Testis (tissue), 3 donors: ENCODE measurements around the gene RPS6KB2. TPM values are rescaled to one million over a fixed set of nuclear protein-coding genes. Genes with fewer than 3 reads are reported as not detected.

Experiments
- DNase-seq: peaks from one replicate; pipeline ENCODE4 v3.0.0-alpha.2; 2019
- H3K27ac ChIP-seq, 2 donors: fragments of 200-600 bp; sonication (generic); one replicate each; pipeline ENCODE4 v1.5.1; 2019
- H3K27me3 ChIP-seq: fragments of 200-600 bp; sonication (generic); one replicate; pipeline ENCODE4 v1.5.1; 2019
- H3K36me3 ChIP-seq: fragments of 200-600 bp; sonication (generic); one replicate; pipeline ENCODE4 v1.5.1; 2017; ENCODE audit warnings: low read depth; ENCODE audit errors: missing control alignments
- H3K4me1 ChIP-seq: fragments of 200-600 bp; sonication (generic); one replicate; pipeline ENCODE4 v1.5.1; 2019
- H3K4me3 ChIP-seq, 2 donors: fragments of 200-600 bp; sonication (generic); one replicate each; pipeline ENCODE4 v1.5.1; 2017 to 2019
- H3K9me3 ChIP-seq: fragments of 200-600 bp; sonication (generic); one replicate; pipeline ENCODE4 v1.5.1; 2017
- CTCF ChIP-seq, 3 experiments: fragments of 450-650 bp in 2 of 3; fragments of 200-600 bp in 1 of 3; sonication (generic) in 1 of 3; IDR thresholded peaks; one replicate each; pipeline ENCODE4 v1.5.1; 2016 to 2019; ENCODE audit warnings: antibody characterized with exemption in 3 of 3, mild to moderate bottlenecking in 2 of 3, moderate library complexity in 1 of 3
- POLR2A ChIP-seq: fragments of 450-650 bp; IDR thresholded peaks from one replicate; pipeline ENCODE4 v1.6.1; 2017; ENCODE audit warnings: antibody characterized with exemption, mild to moderate bottlenecking, moderate library complexity
- WGBS, 2 donors: methylation state at CpG; one replicate each; pipeline ENCODE4 v1.1.5; 2018; 5-methylcytosine and 5-hydroxymethylcytosine counted together
- intact Hi-C: fragments of 100-400 bp; cut with DNase I; formaldehyde crosslinking; loops from one replicate; pipeline ENCODE4 v1.15.1; 2023; ENCODE audit warnings: low total_unique reads
- polyA plus RNA-seq: library from polyadenylated mRNA; stranded (reverse); fragments of 350-450 nt; fragmentation: Illumina TruSeq; extraction: RNeasy Lipid Tissue Mini Kit (QIAGEN cat#74804); gene quantifications from one replicate; pipeline ENCODE4 v1.2.3, GENCODE V29; 2014; ENCODE audit warnings: low read depth, low replicate concordance; ENCODE audit not compliant: insufficient read depth
- total RNA-seq, 2 donors: library from RNA; depleted of rRNA; stranded (reverse); fragments of >200 nt; gene quantifications; one replicate each; pipeline ENCODE4 v1.2.3, GENCODE V29; 2016

RPS6KB2 gene
- total and polyA plus RNA-seq, 3 donors from 2014 or later, result 30.1 to 47.4 (median 46.5) TPM

GRCh38 chr11:67435727-67436458 is 7.6 kb downstream of the RPS6KB2 start:
- no peak overlapping the region for H3K4me3 ChIP-seq
- no peak overlapping the region for H3K27ac ChIP-seq
- WGBS, 2 donors, result 89 to 93% methylated on average over 11 to 38 of the region's 38 CpGs
- H3K9me3 ChIP-seq, result no peaks in the 10 kb centered on the region
- H3K27me3 ChIP-seq, result no peaks in the 10 kb centered on the region
- intact Hi-C loops, result no loop called here
- TF ChIP-seq POLR2A (no peak), CTCF (IDR thresholded peaks at IDR 0.05) (no peak)
- H3K36me3 ChIP-seq, result no peaks in the 10 kb centered on the region
- H3K4me1 ChIP-seq, result no peaks in the 10 kb centered on the region
- no peak for DNase-seq

DNA sequence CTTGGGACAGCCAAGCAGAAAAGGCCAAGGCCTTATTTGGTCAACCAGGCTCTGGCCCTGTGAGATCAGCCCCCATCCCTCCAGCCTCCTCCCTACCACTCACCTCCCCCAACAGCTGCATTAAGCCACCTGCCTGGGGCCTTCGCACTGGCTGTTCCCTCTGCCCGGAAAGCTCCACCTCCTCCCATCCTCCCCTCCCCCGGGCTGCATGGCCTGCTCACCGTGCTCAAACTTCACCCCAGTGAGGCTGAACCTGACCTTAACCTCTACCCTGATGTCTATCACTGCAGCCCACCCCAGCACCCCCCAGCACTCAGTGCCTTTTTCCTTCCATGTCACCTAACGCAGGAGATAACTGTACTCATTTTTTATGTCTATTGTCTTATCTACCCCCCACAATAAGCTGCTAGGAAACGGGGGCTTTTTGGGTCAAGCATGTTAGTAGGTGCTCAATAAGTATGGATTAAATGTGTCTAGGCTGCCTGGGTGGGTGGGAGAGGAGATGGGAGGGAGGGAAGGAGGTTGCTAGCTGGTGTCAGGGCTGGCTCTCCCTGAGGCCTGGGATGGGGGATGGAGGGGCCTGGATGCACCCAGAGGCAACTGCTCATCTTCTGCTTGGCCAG is 8.3 kb downstream of the RPS6KB2 start:
- no peak overlapping the region for H3K4me3 ChIP-seq
- no peaks in the 10 kb centered on the region for H3K4me1 ChIP-seq
- no peak for TF ChIP-seq CTCF (IDR thresholded peaks at IDR 0.05)
- TF ChIP-seq POLR2A, result no peak
- H3K27ac ChIP-seq, result no peak overlapping the region
- intact Hi-C loops, result no loop called here
- H3K36me3 ChIP-seq, result no peaks in the 10 kb centered on the region
- 64 to 65% methylated on average over 6 of the region's 6 CpGs for WGBS, 2 donors
- H3K27me3 ChIP-seq, result no peaks in the 10 kb centered on the region
- H3K9me3 ChIP-seq, result no peaks in the 10 kb centered on the region
- no peak for DNase-seq

- H3K27me3 ChIP-seq, result no peaks in the 10 kb centered on the region
- TF ChIP-seq CTCF (IDR thresholded peaks at IDR 0.05) (no peak), POLR2A (no peak)
- no peak within 1 kb of the TSS for H3K27ac ChIP-seq
- H3K9me3 ChIP-seq, result no peaks in the 10 kb centered on the region
- H3K36me3 ChIP-seq, result no peaks in the 10 kb centered on the region
- no peak within 1 kb of the TSS for H3K4me3 ChIP-seq
- no peak for DNase-seq
- H3K4me1 ChIP-seq, result peaks cover 1% of the 10 kb centered on the region
- intact Hi-C loops, result no loop called here
- 72 to 78% methylated on average over 5 to 26 of the region's 26 CpGs for WGBS, 2 donors
Measured at GRCh38 chr11:67437082-67437808, 9.0 kb downstream of the RPS6KB2 start, which contains the start of gene PTPRCAP. Gene PTPRCAP (minus strand): TSS chr11:67437682. CDS start chr11:67437619, 63 bp downstream.

DNA sequence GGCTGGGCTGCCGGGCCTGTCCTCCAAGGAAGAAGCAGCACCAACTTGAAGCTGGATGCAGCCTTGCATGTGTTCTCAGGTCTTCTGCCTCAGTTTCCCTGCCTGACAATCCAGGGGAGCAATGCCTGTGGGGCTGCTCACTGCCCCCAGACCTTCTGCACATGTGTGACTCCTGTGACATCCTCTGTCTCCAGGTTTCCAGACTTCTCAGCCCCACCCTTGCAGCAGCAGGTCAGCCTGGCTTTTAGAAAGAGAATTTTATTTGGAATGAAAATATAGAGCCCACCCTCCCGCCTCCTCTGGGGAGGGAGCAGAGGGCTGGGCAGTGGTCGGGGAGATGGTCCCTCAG is 9.5 kb downstream of the RPS6KB2 start:
- H3K4me1 ChIP-seq, result peaks cover 5% of the 10 kb centered on the region
- H3K9me3 ChIP-seq, result no peaks in the 10 kb centered on the region
- TF ChIP-seq POLR2A (no peak), CTCF (IDR thresholded peaks at IDR 0.05) (no peak)
- no peak for DNase-seq
- intact Hi-C loops, result no loop called here
- H3K36me3 ChIP-seq, result no peaks in the 10 kb centered on the region
- 65 to 70% methylated on average over 2 to 3 of the region's 3 CpGs for WGBS, 2 donors
- no peak overlapping the region for H3K4me3 ChIP-seq
- H3K27me3 ChIP-seq, result no peaks in the 10 kb centered on the region
- no peak overlapping the region for H3K27ac ChIP-seq
